Epithelial cell of prostate (primary cell): ENCODE results near the gene UBE2J2.
"Not testable (repeated sequence)": the region's sequence is repeated elsewhere in the genome, so short reads cannot be mapped to it uniquely, and the experiment has no call there.

Source experiments
- DNase-seq: peaks from one replicate; pipeline ENCODE4 v3.0.0-alpha.2; 2011; ENCODE audit warnings: low read depth, low spot score
- H3K27ac ChIP-seq: fragments of 450-650 bp; 2 replicates; pipeline ENCODE4 v1.5.1; 2017; ENCODE audit warnings: mild to moderate bottlenecking

UBE2J2 gene

GRCh38 chr1:1273512-1274298 lies at the start of gene UBE2J2:
Gene UBE2J2, minus strand, starts transcription at chr1:1273854. Its CDS starts 5,862 bp downstream, at chr1:1267992.
- DNase-seq, result no peak
- peak within 1 kb of the TSS; percentile 84 for H3K27ac ChIP-seq

- DNase-seq, result no peak
- no peak overlapping the region for H3K27ac ChIP-seq
Observed at GRCh38 chr1:1322952-1323351, 49.3 kb upstream of the UBE2J2 start.

GRCh38 chr1:1322418-1322817 lies 48.8 kb upstream of the UBE2J2 start:
- H3K27ac ChIP-seq, result no peak overlapping the region
- no peak for DNase-seq

- no peak overlapping the region for H3K27ac ChIP-seq
- DNase-seq, result no peak
Observed at GRCh38 chr1:1321477-1321876, 47.8 kb upstream of the UBE2J2 start.

DNA sequence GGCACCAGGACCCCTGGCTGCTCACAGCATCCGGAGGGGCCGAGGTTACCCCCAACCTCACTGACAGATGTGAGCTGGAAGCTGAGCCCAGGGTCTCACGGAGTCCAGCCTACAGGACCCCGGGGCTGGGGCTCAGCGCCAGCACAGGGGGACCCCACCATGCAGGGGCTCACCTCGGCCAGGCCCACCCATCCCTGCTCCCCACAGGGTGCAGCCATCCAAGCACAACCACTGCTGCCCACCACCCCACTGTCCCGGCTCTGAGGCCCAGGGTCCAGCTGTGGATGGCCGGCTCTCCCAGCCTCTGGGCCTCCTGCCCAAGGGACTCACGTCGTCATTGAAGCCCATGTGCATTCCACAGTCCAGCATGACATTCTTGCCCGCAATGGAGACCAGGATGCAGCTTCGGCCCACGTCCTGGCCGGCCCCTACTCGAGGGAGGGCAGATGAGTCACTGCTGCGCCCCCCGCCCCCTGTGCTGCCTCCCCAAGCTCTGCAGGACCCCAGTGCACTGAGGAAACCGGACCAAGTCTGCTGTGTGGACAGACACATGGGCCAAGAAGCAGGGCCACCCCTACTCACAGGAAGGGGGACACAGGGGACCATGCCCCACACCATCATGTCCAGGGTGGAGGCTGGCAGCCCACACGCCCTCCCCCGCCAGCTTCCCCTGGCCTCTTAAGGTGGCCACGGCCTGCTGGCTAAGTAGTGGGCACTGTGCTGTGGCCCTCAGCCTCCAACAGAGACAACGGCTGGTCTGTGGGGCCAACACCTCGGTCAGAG lies 47.2 kb upstream of the UBE2J2 start:
- no peak for DNase-seq
- no peak overlapping the region for H3K27ac ChIP-seq

GRCh38 chr1:1319646-1319941 lies 45.9 kb upstream of the UBE2J2 start:
- DNase-seq, result no peak
- H3K27ac ChIP-seq, result no peak overlapping the region

GRCh38 chr1:1318777-1319645 lies 45.4 kb upstream of the UBE2J2 start:
- no peak for DNase-seq
- H3K27ac ChIP-seq, result peak overlapping the region; percentile 43

DNA sequence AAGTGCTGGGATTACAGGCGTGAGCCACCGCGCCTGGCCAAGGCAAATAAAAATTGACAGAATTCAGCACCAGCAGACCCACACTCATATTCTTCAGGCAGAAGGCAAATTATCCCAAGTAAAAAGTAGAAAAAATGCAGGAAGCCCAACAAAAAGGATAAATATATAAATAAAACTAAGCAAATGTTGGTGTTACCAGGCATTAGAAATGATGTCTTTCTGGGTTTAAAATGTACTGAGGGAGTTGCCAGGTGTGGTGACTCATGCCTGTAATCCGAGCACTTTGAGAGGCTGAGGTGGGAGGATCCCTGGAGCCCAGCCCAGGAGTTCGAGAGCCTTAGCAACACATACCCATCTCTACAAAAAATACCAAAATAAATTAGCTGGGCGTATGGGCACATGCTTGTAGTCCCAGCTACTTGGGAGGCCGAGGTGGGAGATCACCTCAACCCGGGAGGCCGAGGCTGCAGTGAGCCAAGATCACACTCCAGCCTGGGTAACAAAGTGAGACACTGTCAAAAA lies 44.5 kb upstream of the UBE2J2 start:
- peak overlapping the region; percentile 43 for H3K27ac ChIP-seq
- DNase-seq, result peak; percentile 51

- no peak for DNase-seq
- peak overlapping the region; percentile 43 for H3K27ac ChIP-seq
Observed at GRCh38 chr1:1317420-1317819, 43.8 kb upstream of the UBE2J2 start.

- H3K27ac ChIP-seq, DNase-seq: not testable (repeated sequence)
Observed at GRCh38 chr1:1316199-1316598, 42.5 kb upstream of the UBE2J2 start.

DNA sequence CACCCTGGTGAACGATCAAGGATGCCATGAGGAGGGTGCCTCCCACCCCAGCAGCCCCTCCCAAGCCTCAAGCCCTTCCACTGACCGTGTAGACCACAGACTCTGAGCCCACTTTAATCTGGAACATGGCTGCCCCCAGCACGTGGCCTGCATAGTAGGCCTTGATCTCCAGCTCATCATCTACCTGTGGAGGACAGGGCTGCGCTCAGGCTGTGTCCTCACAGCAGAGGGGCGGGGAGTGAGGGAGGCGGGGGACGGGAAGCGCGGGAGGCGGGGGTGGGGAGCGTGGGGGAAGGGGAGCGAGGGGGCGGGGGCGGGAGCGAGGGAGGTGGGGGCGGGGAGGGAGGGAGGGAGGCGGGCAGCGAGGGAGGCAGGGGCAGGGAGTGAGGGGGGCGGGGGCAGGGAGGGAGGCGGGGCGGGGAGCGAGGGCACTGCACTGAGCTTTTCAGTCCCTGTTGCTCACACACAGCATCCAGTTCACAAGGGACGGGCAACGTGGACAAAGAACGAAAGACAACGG lies 41.8 kb upstream of the UBE2J2 start:
- no peak overlapping the region for H3K27ac ChIP-seq
- no peak for DNase-seq

DNA sequence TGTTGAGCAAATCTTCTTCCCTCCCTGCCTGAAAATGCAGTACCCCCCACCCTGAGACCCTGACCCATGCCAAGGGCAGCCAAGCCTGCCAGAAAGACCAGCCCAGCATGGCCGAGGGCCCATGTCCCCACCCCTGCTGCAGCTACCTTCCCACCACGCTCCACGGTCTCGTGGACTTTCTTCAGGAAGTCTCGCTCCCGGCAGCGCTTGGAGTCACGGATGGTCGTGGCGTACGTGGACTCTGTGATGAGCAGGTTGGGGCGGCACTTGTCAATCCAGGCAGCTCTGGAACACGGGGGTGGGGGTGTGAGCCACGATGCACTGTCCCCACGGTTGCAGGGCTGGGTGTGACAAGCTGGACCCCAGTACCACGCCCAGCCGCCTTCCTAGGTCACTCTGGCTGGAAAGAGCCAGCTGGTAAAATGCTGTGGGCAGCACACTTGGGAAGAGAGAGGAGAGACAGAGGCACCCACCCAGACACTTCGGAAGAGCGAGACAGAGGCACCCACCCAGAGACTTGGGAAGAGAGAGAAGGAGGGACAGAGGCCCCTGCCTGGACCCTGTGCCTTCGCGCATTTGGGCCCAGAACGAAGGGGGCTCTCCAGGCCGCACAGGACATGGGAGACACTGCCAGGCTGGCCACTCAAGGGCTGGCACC lies 41.2 kb upstream of the UBE2J2 start:
- no peak for DNase-seq
- no peak overlapping the region for H3K27ac ChIP-seq

- DNase-seq, result no peak
- no peak overlapping the region for H3K27ac ChIP-seq
Observed at GRCh38 chr1:1314237-1314586, 40.6 kb upstream of the UBE2J2 start.

DNA sequence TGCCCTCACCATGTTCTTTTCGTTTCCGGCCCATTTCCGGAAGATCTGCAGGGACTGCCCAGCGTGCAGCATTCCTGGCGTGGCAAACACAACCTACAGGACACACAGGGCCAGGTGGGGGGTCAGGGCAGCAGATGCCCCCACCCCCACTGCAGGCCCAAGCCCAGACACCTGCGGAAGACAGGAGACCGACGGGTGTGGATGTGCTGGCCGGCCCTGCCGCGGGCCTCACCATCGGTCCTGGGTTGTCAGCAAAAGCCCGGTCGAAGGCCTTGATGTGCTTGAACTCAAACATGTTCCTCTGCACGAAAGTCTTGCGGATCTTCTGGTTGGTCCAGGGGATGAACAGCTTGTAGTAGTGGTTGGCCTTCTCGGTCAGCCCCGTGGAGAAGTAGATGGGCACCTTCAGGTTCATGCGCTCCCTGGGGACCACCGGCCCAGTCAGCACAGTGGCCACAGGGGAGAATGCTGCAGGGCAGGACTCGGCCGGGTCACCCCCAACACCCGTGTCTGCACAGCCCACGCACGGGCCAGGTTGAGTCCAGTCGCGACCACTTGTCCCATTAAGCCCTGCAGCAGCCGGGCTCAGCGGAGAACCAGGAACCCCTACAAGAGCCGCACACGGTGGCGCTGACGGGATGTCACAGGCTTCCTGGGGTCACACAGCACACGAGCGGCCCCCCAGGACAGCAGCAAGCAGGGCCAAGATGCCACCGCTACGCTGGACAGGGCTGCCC lies 40.0 kb upstream of the UBE2J2 start:
- DNase-seq, result no peak
- H3K27ac ChIP-seq, result no peak overlapping the region

- no peak for DNase-seq
- no peak overlapping the region for H3K27ac ChIP-seq
Observed at GRCh38 chr1:1312450-1313314, 39.0 kb upstream of the UBE2J2 start.

DNA sequence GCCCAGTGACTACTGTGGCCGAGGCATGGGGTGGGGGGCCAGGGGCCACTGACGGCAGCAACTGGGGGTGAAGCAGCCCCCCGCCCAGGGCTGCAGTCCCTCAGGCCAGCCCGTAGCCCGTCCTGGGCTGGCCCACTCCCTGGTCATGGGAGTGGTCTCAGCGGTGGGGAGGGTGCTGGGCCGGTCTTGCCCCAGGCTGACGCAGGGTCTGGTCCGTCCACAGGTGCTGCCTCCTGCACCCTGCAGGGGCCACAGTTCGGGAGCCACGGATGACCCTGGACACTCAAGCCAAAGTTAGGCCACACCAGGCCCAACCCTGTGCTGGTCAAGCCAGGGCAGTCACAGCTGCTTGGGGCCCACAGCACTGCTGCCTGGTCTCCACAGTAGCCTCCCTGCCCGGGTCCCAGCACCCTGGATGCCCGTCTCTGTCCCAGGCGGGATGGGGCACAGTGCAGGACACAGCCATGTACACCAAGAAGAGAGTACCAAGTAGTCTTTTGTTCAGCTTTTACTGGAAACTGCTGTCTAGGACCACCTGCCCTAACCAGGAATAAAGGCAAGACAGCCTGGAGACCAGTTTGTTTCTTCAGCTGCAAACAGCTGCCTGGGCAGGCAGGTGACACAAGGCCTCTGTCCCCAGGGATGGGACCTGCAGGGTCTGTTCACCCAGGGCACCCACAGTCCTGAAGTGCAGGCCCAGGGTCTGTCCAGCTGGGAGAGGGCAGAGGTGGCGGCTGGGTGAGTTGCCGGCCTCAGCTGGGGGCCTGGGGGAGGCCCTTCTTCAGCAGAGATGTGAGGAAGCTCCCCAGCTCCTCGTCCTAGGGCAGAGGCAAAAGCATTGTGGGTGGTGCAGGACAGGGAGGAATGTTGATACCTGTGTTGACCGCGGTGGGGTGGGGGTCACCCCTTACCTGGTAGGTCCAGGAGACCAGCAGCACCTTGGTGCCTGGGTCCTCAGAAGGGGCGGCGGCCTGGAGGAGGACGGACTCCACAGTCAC lies 37.8 kb upstream of the UBE2J2 start:
- DNase-seq, result no peak

GRCh38 chr1:1310476-1311053 lies 36.9 kb upstream of the UBE2J2 start:
- H3K27ac ChIP-seq, result no peak overlapping the region
- no peak for DNase-seq

More for the DNA sequence above, 37.8 kb upstream of the UBE2J2 start:
- no peak overlapping the region for H3K27ac ChIP-seq
